SHP77 (cell line): ENCODE measurements around the gene PGBD5.
"Not testable (repeated sequence)": the region's sequence is repeated elsewhere in the genome, so short reads cannot be mapped to it uniquely, and the experiment has no call there.

Source experiments
- DNase-seq, 2 experiments: peaks; one replicate each; lab custom pipeline; 2025; lab: John Stamatoyannopoulos, UW

PGBD5 gene, protein sequence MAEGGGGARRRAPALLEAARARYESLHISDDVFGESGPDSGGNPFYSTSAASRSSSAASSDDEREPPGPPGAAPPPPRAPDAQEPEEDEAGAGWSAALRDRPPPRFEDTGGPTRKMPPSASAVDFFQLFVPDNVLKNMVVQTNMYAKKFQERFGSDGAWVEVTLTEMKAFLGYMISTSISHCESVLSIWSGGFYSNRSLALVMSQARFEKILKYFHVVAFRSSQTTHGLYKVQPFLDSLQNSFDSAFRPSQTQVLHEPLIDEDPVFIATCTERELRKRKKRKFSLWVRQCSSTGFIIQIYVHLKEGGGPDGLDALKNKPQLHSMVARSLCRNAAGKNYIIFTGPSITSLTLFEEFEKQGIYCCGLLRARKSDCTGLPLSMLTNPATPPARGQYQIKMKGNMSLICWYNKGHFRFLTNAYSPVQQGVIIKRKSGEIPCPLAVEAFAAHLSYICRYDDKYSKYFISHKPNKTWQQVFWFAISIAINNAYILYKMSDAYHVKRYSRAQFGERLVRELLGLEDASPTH

DNA sequence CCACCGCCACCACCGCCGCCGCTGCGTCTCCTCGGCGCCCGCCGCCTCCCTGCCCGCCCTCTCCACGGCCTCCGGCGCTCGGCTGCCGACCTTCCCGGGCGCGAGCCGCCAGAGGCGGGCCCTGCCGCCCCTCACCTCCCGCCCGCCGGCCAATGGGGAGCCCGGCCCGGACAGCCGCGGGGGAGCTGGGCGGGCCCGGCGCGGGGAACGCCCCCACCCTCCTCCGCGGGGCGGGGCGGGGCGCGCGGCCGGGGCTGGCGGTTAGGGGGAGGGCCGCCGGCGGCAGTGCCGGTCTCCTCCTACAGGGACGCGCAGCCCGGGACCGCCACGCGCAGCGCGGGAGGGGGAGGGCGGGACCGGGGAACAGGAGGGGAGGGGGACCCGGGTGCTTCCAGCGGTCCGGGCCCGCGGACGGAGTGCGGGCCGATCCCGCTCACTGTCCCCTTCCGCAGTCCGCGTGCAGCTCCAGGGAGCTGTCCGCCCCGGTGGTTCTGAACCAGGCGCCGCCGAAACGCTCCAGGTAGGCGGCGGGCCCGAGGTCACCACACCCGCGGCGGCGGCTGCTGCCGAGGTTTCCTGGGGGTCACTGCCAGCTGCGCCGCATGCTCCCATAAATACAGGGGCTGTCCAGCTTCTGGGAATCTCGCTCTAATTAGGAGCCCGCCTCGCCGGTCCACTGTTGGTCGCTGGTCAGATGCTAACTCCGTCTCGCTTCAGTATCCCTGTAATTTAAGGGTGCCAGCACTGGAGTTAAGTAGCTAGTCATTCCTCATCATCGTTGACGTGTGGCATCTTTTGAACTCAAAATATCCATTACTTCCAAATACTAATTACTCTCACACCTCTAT, at the start of gene PGBD5:
Gene PGBD5 (minus strand): TSS at position 87 of the 848 bp plus-strand sequence. CDS start 404 bp downstream, outside the sequence.
- peak; percentile 71 to 83 for DNase-seq

DNA sequence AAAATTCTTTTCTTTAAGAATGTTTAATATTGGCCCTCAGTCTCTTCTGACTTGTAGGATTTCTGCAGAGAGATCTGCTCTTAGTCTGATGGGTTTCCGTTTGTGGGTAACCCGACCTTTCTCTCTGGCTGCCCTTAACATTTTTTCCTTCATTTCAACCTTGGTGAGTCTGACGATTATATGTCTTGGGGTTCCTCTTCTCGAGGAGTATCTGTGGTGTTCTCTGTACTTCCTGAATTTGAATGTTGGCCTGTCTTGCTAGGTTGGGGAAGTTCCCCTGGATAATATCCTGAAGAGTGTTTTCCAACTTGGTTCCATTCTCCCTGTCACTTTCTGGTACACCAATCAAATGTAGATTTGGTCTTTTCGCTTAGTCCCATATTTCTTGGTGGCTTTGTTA, 48.8 kb upstream of the PGBD5 start:
- not testable (repeated sequence) for DNase-seq

DNA sequence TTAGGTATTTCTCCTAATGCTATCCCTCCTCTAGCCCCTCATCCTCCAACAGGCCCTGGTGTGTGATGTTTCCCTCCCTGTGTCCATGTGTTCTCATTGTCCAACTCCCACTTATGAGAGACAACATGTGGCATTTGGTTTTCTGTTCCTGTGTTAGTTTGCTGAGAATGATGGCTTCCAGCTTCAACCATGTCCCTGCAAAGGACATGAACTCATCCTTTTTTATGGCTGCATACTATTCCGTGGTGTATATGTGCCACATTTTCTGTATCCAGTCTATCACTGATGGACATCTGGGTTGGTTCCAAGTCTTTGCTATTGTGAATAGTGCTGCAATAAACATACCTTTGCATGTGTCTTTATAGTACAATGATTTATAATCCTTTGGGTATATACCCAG, 44.6 kb upstream of the PGBD5 start:
- DNase-seq: not testable (repeated sequence)

DNA sequence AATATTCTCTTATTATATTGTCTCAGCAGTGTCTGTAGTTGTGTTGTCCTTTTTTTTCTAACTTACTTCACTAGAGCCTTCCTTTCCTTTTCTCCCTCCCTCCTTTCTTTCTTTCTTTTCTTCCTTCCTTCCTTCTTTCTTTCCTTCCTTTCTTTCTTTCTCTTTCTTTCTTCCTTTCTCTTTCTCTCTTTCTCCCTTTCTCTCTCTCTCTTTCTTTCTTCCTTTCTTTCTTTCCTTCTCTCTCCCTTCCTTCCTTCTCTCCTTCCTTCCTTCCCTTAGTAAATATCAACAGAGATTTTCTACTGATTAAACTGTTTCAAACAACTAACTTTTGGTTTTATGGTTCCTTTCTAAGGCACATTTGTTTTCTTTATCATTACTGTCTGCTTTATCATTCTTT, 43.1 kb upstream of the PGBD5 start:
- no peak for DNase-seq

DNA sequence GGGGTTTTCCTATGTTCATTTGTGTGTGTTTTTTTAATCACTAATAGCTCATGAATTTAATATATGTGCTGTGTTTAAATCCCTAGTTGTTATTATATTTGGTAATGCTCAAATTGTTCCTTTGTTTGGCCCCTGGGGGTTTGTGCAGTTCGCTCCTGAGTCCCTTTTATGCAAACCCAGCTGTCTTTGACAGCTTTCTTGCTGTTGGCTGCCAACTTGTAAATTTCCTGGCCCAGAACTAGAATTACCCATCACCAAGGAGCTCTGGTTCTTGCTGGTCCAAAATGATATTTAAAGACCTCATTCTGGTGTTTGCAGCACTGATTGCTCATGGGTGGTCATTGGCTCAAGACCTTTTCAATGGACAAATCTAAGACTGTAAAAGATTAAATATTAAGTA, 39.6 kb upstream of the PGBD5 start:
- DNase-seq: no peak

DNA sequence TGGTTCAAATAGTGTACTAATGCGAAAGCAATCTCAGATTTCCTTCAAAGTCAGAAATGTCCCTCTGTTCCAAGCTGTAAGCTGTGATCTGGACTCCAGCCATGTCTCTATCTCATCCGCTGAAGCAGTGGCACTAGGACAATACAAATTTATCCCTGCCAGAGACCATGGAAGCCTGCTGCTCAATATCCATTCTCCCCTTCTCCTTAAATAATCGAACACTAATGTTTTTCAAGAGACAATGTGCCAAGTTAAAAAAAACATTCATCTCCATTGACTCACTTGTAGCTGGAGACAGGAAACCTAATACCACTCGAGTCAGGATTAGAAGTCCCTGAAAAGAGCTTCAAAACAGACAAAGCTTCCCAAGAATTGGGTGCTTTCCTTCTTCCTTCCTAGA, 38.5 kb upstream of the PGBD5 start:
- DNase-seq: no peak

DNA sequence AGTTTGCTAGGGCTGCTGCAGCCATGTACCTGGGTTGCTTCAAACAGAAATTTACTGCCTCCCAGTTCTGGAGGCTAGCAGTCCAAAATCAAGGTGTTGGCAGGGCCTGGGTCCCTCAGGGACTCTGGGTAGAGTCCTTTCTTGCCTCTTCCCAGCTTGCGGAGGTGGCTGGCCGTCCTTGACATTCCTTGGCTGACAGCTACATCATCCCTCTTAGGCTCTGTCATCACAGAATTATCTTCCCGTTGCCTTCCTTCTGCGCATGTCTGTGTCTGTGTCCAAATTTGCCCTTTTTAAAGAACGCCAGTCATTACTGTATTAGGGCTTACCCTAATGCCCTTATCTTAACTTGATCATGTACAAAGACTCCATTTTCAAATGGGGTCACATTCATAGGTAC, 37.6 kb upstream of the PGBD5 start:
- DNase-seq: no peak

DNA sequence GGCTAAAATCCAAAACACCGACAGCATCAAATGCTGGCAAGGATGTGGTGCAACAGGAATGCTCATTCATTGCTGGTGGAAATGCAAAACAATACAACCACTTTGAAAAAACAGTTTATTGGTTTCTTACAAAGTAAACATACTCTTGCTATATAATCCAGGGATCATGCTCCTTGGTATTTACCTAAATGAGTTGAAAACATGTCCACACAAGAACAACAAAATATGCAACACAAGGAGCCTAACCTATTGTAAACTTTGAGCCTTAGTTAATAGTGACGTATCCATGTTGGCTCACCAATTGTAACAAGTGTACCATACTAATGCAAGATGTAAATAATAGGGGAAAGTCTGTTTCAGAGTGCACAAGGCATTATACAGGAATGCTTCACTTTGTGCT, 37.2 kb upstream of the PGBD5 start:
- DNase-seq: no peak

DNA sequence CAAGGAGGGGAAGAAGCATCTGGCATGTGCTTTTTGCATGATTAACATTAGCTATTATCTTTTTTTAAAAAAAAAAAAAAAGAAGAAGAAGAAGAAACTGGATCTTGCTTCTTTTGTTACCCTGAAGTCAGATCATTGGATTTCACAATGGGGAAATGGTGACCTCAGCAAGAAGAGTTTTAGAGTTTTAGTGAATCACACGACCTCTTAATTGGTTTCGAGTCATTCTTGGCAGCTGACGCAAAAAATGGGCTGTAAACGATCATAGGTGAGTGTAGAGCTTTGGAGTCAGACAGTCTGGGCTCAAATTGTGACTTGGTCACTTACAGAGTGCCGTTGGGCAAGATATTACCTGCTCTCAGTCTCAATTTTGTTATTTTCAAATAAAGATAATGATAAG, 33.3 kb upstream of the PGBD5 start:
- no peak for DNase-seq

DNA sequence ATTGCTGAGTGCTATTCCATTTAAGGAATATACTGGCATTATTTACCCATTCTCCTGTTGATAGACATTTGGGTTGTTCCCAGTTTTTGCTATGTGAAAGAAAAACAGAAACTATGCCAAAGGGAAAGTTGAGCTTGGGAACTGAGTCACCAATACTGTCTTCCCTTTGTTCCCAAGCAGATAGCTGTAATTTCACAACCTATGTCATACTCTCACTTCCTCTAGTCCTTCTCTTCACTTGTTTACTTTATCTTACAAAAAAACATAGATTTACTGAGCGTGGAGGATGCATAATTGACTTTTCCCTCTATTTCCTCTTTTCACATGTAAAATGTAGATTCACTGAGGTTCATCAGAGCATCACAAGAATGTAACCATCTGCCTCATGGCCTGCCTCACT, 32.4 kb upstream of the PGBD5 start:
- DNase-seq: no peak

DNA sequence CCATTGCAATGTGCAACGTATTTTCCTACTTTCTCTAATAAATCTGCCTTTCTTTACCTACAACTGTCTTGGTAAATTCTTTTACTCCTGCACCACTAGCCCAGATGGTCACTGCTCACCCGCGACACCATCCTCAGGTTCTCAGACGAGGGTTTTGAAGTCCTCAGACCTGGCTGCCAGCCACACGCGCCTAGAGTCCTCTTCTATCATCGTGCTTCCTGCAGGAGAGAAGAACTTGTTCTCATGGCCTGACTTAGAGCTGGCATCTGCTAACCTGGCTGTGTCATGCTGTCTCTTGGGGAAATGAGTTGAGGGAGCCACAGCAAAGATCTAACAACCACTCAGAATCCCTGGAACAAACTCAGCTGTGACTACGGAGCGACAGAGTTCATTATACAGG, 30.3 kb upstream of the PGBD5 start:
- DNase-seq: no peak

DNA sequence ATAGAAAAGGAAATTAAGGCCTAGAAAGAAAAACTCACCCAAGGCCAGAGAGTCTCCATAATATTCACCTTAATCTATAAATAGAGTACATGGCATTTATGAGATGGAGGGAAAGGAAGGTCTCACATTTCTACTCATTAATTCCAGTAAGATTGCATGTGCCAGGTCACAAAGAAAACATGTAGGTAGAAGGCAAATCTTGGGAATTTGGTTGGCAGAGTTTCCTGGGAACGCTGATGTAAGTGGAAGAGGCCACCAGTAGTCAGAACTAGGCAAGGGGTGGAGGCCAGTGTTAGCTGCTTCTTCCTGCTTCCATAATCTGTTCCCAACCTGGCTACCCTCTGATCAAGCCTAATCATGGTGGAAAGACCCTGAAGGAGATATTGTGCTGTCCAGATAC, 29.2 kb upstream of the PGBD5 start:
- no peak for DNase-seq

DNA sequence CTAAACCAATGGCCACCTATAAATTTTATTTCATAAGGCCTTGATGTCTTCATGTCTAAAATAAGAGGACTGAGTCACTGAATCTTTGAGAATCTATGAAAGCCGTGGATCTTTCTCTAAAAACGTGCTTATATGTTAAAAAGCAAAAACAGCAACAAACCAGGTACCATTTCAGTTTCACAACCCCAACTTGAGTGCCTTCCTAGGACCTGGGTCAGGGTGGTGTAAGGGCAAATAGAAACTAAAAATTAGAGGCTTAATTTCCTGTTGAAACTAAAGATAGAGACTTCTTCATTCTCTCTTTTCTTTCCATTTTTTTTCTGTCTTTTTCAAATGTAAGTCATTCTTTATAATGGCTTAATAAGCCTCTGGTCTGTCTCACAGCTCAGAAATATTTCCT, 27.2 kb upstream of the PGBD5 start:
- DNase-seq: no peak

DNA sequence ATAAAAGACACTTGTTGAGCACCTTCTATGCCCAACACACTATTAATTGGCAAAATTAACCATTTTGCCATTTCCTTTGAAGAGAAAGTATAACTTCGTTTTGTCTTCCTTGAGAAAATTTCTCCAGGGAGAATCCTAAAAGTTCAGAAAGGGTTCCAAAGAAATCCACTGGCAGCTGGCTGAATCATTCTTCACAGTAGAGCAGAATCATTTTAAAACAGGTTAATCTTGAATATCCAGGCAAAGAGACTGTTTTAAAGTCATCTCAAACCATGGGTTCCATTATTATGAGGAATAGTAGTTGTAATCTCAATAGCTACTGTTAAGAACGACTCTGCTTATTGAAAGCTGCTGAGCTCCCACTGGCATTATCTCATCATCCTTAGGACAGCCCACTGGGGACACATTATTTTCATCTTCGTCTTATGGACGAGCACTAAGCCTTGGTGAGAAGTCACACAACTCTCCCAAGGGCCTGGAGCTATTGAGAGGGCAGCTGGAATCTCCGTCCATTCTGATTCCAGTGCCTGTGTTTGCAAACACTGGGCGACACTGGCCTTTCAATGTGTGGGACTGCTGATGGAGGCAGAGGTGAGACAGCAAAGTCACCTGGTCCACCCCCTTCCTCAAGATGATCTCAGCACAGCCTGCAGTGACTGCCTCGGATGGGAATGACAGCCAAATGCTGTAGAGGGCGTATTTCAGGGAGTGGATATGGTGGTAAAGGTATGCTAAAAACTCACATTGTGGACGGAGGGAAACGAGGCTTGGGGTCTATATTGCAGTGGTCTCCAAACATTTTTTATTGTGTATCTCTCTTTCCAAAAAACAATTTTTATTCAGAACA, 15.3 kb upstream of the PGBD5 start:
- no peak for DNase-seq

DNA sequence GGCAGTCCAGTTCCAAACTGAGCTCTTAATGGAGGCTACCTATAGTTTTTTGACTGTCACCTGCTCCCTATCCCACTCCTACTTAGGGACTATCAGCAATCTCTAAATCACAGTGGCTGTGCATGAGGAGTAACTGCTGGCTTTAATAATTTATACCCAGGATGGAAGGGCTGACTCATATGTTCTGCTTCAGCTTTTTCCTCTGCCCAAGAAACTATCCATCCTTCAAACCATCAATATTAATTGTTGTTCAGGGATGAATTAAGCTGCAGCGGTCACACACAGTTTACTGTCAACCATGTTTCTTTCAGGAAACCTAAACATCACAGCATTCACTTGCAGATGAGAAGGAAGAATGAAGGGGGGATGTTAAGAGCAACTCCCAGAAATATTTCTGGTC, 9.0 kb upstream of the PGBD5 start:
- DNase-seq: no peak

DNA sequence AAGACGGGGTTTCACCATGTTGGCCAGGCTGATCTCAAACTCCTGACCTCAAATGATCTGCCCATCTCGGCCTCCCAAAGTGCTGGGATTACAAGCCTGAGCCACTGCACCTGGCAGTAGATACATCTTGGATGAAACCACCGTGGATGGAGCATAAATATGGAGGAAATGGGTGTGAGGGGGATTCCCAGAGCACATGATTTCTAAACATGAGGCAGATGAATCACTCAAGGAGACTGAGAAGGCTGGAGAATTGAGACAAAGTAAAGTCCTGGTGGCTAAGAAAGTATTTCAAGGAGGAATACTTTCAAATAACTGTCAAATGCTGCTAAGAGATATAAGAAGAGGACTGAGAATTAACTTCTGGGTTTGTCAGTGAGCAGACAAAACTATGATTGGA, 5.4 kb upstream of the PGBD5 start:
- no peak for DNase-seq

DNA sequence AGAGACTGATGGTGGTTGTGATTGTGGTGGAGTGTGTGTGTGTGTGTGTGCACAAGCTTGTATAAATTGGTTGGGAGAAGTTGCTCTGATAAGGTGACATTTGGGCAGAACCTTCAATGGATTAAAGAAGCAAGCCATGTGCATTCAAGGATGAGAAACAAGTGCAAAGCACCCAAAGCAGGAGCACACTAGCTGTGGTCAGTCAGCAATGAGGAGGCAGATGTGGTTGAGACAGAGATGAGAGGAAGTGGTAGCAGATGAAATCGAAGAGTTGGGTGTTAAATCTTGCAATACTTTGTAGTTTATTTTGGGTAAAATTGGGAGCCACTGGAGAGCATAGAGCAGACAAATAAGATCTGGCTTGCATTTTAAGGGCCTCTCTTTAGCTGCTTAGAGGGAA, 4.4 kb upstream of the PGBD5 start:
- DNase-seq: no peak

DNA sequence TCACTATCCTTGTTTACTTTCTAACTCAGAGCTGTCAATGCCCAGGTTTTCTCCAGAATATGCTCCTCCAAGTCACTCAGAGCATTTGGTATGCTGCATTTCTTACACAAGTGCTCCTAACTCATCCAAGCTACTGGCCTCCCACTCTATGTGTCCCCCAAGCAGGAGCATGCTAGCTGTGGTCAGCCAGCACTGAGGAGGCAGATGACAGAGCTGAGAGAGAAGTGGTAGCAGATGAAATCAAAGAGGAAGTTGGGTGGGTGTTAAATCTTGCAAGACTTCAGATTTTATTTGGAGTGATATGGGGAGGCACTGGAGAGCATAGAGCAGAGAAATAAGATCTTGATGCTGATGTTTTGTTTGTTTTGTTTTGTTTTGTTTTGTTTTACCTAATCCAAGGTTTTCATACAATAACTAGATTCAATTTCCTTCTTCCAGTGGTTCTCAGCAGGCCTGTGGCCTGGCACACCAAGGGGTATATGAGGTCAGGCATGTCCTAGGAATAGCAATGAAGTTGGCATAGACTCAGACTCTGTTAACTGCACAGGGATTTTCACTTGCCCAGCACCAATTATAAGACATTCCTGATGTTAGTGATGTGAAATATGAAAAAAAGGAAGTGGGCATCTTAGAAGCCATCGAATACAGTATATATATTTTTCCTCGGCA, 3.1 kb upstream of the PGBD5 start:
- no peak for DNase-seq

DNA sequence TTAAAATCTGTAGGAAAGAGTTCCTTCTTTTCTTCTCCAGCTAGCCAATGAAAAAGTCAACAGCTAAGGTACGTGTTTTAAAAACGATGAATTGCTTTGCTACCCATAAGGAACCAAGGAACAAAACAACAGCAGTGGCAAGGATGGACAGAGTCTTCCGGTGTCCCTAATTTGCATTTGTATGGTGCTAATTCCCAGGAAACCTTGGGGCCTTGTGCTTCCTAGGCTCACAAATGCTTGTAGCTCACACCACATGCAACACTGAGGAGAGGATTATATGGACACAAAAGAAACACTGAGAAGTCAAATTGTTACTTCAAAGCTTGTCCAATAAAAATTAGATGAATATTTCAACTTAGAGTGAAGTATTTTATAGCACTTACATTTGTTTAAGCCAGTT, 1.8 kb upstream of the PGBD5 start:
- no peak for DNase-seq

DNA sequence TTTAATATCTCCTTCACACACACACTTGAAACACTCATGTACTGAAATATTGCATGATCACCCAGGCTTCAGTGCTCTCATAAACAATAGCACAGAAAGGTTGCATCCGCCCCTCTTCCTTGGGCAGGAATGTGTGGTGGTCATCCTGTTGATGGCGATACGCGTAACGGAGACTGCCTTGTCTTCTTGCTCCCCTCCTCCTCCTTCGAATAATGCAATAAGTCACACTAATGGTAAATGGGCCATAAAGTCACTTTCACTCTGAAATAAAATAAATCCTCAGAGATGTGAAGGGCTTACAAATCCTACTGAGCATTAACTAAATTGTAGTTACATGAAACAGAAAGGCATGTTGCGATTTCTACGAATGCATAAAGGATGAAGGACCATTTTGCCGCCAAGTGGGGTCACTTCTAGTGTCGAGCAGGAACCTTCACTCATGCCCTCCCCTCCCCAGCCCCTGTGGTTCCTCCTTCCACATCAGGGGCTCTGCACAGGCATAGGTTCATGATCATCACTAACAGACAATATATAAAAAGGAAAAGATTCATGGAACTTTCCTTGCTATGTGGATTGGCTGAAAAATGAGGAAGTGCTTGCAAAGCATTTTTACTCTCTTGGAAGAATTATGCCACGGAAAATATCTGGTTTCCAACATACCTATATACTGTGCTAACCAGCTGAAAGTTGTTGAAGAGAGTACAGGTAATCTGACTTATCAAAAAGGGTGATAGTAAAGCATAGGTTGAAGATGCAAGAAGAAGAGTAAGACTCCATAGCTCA, 1.2 kb upstream of the PGBD5 start:
- DNase-seq: no peak
